ENCODE results near the gene GRM5.

Gene GRM5

GRCh38 chr11:88831303-88831890 lies 234.4 kb downstream of the GRM5 start:
- DNase-seq, result no peak

- DNase-seq, result no peak
These were observed 238.6 kb downstream of the GRM5 start for GRCh38 chr11:88827018-88827676.

GRCh38 chr11:88819616-88820015 lies 246.2 kb downstream of the GRM5 start:
- DNase-seq, result no peak

DNA sequence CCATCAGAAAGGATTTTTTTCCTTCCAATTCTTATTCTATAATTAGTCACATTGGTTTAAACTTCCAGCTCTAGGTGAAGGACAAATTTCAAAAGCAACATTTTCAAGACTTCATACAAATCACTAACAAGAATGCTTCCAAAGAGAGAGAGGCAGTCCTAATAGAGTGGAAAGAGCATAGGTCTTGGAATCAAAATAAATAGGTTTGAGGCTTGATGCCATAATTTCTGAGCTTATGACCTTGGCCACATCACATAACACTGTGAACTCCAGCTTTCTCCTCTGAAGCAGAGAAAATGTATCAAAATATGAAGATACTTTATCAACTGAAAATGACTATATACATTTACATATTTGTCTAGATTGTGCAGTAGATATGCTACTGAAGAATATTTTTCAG lies 246.8 kb downstream of the GRM5 start:
- no peak for DNase-seq

- DNase-seq, result no peak
These were observed 250.3 kb downstream of the GRM5 start for GRCh38 chr11:88815505-88815904.

DNA sequence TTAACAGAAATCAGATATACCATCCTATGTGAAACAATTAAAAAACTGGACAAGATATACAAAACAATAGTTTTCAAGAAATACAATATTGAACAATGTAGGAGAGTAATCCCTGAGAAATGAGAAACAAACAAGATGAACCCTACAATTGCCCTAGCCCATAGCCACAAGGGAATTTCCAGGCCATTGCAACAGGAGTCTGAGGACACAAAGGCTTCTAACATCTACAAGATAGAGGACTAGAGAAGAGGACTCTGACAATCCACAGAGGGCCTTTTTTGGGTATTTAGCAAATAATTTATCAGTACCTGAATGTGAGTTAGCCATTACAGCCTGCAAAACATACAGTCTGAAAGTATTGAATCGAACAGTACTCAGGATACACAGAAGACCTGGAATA lies 251.7 kb downstream of the GRM5 start:
- no peak for DNase-seq

DNA sequence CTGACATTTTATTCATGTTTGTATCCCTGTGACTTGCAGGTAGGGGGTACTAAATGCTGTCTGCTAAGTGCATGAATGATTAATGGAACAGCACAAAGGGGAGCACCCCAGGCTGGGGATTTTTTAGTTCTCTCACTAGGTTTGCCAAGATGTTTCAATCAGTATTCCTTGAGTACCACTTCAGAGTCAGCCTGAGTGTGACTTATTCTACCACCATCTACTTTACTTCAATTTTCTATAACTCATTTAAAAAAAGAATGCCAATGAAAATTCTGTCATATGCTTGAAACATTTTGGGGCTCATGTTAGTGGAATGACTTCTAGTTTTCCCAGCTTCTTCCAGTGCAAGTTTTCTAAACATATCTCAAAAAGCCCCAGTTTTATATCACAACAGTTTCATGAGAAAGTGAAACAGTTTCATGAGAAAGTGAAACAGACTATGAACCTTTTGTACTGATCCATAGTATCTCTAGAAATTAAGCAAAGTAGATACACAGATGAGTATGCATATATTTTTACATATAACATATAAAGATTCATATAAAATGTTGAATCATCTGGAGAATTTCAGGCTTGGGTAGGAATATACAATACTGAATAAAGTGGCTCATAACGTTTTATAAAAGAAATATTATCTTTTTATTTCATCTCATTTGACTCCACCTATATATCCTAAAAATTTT lies 252.4 kb downstream of the GRM5 start:
- no peak for DNase-seq

- DNase-seq, result no peak
These were observed 255.2 kb downstream of the GRM5 start for GRCh38 chr11:88810420-88811097.

DNA sequence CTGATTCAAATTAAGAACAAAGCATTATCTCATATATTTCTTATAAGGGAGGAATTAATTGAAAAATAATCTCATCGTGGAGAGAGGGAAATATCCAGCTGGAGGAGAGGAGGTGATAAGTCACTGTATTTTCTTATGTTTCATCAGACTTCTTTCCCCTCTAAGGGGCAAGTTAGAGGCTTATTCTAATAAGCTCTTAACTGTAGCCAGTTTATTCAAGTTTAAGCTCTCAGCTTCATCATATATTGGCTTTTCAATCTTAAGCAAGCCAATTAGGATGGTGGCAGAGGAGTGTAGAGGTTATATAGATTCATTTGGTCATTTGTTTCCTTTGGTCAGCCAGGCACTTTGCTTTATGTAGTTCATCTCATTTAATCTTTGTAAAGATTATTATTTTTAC lies 256.7 kb downstream of the GRM5 start:
- no peak for DNase-seq

GRCh38 chr11:88807349-88807748 lies 258.4 kb downstream of the GRM5 start:
- no peak for DNase-seq

DNA sequence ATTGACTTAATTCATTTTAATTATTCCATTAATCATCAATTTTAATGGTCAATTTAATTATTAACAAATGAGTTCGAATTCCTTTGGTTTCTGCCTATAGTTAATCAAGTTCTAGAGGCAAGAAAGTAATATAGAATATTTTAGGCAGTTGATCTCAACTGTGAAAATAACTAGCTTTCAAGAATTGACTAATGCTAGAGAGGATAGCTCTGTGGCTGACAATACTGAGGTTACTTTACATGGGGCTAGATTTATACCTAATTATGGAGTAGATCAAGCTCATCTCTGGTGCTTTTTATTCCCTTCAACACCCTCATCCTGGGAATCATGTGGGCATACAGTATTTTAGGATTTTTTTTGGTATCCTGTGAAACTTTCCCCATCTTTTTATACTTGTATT lies 259.4 kb downstream of the GRM5 start:
- no peak for DNase-seq

- no peak for DNase-seq
These were observed 264.2 kb downstream of the GRM5 start for GRCh38 chr11:88801484-88802123.

DNA sequence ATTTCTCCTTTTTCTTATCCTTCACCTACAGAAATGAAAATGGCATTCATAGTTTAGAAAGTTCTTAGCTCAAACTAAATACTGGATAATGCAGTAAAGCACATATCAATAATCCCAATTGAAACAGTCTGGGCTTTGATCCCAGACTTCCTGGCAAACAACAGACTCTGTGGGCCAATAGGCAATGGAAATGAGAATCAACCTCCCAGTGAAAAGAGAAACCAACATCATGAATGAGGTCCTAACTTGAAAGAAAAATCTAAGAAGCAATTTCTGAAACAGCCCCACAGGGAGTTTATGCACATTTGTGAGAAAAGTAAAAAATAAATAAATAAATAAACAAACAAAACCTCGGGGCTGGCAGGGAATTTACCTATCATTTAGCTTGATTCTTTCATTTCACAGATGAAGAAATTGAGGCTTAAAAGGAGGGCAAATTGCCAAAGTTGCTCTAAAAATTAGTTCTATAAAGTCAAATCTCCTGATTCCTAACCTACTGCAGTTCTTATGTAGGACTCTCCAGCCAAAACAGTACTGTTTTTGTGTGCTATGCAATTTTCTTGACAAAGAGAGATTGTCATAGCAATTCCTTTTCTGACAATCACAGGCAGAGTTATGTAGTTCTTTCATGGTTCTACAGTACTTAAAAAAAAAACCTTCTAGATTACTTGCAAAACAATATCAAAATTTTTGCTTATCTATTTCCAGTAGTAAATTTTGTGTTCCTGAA lies 265.8 kb downstream of the GRM5 start:
- no peak for DNase-seq

- no peak for DNase-seq
These were observed 275.6 kb downstream of the GRM5 start for GRCh38 chr11:88790182-88790581.

DNA sequence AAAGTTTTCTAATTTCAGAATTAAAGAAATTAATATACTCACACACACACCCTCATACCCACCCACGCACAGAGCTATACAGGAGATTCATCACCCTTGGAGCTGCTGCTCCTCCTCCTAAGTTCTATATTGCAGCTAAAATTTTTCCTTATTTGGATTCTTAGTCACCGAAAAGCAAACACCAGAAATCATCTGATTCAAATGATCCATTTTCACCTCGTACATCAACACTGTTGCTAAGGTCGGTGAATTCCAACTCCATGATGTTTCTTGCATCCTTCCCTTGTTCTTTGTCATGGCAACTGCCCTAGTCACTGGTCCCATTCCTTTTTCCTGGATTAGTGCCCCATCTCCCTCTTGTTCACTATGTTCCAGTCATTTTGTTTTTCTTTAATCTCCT lies 286.2 kb downstream of the GRM5 start:
- DNase-seq, result no peak

DNA sequence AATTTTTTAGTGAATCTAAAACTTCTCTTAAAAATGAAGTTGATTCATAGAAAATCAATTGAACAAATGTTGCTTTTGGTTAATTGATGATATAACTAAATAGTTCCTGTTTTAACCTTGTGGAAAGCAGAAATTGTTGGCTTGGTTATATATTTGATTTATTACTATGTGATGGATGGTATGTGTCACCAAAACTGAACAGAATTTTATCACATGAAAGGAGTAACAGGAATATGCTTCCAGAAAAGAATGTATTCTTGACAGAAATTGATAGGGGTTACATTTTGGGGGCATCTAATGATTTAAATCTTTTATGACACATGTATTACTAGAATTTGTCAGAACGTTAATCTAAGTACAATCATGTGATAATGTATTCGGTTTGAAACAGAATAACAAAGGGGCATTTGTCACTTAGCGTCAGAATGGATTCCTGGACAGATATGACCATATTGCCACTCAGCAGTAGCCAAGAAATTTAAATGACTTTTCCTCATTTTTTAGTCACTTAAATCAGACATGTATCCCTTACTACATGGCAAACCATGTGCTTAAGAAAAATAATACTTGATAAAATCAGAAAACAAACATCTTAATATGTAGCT lies 295.2 kb downstream of the GRM5 start:
- DNase-seq, result no peak

GRCh38 chr11:88744140-88744539 lies 321.6 kb downstream of the GRM5 start:
- DNase-seq, result no peak

DNA sequence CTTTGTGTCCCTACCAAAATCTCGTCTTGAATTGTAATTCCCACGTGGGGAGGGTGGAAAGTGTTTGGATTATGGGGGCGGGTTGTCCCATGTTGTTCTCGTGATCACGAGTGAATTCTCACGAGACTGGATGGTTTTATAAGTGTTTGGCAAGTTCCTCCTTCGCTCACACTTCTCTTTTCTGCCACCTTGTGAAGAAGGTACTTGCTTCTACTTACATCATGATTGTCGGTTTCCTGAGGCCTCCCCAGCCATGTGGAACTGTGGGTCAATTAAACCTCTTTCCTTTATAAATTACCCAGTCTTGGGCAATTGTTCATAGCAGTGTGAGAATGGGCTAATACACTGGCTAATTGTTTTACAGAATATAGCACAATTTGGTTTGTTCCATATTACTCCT lies 326.3 kb downstream of the GRM5 start:
- DNase-seq, result no peak

- DNase-seq, result no peak
These were observed 356.2 kb downstream of the GRM5 start for GRCh38 chr11:88709567-88709966.

DNA sequence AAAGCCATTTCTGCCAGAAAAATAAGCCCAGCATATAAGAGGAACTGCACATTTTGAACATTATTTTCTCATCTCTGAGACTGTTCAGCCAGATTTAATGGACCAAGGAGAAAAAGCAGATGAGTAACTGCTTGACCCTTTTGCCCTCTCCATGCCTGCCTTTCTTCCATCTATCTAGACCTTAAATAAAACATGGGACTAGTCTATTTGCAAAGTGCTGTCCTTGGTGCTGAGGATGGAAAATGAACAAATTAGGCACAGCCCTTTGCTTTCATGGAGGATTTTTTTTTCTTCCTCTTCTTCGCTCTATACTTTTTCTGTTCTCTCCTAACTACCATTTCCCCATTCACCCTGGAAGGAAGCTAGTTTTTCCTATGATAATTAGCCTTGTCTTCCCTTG lies 361.3 kb downstream of the GRM5 start:
- no peak for DNase-seq

GRCh38 chr11:88701816-88702215 lies 364.0 kb downstream of the GRM5 start:
- DNase-seq, result no peak

DNA sequence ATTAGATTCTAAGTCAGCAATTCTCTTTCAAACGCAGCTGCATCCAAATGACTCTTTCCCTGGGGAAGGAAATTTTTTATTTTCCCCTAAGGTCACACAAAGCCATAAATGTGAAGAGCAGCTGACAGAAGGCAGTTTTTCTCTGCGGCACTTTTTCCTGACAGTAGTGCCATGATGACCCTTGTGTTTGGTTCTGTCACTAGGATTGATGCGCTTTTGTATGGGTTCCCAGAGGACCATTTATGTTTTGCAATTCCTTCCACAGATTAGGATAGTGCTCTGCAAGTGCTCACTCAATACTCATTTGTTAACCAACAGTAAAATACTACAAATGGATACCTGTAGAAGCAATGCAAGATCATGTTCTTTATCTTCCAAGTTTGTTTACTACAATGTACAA lies 368.6 kb downstream of the GRM5 start:
- no peak for DNase-seq
